ENCODE measurements around the gene MAN1C1.

The MAN1C1 gene

DNA sequence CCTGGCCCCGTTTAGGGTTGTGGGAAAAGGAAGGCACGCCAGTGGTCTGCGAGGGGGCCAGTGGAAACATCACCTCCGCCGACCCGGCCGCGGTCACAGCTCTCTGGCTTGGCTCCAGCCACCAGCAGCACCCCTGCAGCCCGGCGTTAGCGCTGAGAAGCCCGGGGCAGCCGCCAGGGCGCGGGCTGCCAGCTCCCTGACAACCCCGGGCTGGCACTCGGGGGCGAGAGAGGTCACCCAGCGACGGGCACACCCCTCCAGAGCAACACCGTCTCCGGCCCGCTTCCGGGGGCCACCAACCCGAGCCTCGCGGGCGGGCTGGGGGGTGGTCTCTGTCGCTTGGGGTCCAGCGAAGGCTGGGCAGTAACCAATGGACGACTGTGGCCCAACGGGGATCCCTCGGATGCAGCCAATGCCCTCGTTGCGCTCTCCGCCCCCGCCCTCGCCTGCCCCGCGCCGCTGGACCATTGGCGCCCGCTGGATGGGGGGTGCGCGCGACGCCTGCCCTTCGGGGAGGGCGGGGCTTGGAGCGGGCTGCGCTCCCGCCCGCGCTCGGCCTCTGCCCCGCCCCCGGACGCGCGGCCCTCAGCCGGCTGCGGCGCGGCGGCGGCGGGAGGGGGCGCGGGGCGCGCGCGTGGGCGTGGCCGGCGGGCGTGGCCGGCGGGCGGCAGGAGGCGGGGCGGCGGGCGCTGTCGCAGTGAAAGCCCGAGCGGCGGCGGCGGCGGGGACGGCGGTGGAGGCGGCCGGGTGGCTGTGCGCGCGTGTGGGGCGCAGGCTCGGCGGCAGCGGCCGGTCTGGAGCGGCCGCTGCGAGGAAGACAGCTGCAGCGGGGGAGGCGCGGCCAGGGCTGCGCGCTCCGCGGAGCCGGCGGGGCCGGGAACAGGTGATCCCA is at the start of gene MAN1C1:
Gene MAN1C1, plus strand, starts transcription at position 697 of the 892 bp plus-strand sequence. CDS start 1,007 bp downstream, outside the sequence.
- in situ Hi-C loops (cut with HindIII; ENCODE audit: low sequenced_read_pairs): no loop called here

GRCh38 chr1:25567710-25568089 is 48.9 kb upstream of the MAN1C1 start:
- in situ Hi-C loops (cut with HindIII; ENCODE audit: low sequenced_read_pairs): no loop called here

- in situ Hi-C loops (cut with HindIII; ENCODE audit: low sequenced_read_pairs): no loop called here
These were observed 48.3 kb upstream of the MAN1C1 start for GRCh38 chr1:25568090-25568833.

DNA sequence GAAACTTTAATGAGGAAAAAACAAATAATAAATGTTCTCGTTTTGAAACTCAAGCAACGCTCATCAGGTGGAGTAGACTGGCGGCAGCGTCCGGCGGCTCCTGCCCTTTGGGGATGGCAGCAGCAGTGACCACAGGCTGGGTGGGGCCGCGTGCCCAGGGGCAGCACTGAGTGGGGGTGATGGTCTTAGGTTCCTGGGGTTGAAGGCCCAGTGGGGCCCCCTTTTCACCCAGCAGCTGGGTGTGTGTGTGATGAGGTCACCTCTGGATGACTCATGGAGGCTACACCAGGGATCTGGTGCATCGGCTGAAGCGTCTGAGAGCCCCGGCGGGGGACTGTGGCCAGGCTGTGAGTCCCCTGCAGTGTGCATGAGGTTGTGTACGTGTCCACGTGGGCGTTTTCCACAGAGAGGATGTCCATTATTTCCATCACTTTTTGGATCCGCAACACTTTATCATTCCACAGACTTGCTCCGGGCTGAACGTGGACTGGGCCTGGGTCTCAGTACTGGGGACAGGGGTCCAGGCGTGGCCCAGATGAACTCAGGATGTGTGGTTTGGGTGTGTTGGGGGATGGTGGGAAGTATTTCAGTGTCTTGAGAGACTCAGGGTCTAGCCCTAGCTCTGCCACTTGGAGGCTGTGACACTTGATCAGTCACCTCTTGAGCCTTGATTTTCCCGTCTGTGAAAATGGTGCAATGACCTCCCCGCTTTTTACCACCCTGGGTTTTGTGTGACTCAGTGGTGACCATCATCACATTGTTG is 47.6 kb upstream of the MAN1C1 start:
- in situ Hi-C loops (cut with HindIII; ENCODE audit: low sequenced_read_pairs): no loop called here

GRCh38 chr1:25569597-25570396 is 46.8 kb upstream of the MAN1C1 start:
- in situ Hi-C loops (cut with HindIII; ENCODE audit: low sequenced_read_pairs): no loop called here

DNA sequence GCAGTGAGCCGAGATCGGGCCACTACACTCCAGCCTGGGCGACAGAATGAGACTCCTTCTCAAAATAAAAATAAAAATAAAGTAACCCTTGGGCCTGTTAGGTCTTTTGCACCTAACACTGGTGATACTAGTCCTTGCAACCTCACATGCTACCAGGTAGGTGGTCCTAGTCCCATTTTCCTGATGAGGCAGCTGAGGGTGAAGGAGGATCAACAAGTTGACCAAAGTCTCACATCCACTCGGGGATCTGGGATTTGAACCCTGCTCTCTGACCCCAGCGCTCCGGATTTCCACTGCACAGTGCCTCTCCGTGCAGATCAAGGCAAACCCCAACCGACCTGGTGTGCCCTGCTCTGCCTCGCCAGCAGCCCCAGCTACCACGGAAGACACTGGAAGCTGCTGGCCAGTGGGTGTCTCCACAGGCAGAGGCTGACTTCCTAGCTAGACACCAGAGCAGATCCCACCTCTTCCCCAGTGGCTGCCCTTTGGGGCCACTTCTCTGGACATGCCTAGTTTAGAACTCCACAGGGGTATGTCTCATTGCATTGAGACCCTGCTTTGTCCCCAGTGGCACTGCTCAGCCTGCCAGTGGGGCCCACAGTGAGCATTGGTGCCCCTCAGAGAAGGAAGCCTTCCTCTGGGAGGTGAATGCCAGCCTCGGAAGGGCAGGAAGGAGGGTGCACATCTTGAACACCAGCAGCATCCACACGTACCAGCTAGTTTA is 45.6 kb upstream of the MAN1C1 start:
- in situ Hi-C loops (cut with HindIII; ENCODE audit: low sequenced_read_pairs): no loop called here

DNA sequence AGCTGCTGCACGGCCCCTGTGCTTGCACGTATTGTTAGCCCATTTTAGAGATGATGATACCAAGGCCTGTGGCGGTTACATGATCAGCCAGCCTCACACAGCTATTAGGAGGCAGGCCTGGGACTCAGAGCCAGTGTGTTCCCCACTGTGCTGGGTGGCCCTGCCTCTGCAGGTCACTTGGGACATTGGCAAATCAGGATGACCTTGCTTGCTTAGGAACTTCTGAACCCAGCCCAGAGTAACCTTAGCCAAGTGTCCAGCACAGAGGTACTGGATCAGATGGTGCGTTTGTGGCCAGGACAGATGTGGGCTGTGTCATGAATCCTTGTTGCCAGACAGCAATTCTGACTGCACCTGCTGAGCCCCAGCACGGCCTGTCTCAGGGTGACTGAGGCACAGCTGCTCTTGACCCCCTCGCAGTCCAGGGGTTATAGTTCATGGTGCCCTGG is 45.0 kb upstream of the MAN1C1 start:
- in situ Hi-C loops (cut with HindIII; ENCODE audit: low sequenced_read_pairs): no loop called here

DNA sequence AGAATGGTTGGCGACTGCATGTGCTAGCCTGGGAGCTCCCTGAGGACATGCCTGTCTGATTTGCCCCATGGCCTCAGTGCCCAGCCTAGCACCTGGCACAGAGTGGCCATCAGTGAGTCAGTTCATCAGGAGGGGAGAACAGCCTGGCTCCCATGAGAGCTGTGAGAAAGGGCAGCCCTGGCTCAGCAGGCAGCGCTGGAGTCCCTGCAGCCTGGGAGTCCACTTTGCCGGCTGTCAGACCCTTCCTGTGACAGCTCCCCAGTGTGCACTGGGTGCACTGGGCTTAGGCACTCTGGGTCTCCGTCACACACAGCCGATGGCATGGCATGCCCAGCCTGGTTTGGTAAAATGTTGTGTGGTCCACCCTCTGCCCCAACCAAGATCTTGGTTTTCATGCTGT is 44.5 kb upstream of the MAN1C1 start:
- in situ Hi-C loops (cut with HindIII; ENCODE audit: low sequenced_read_pairs): no loop called here

DNA sequence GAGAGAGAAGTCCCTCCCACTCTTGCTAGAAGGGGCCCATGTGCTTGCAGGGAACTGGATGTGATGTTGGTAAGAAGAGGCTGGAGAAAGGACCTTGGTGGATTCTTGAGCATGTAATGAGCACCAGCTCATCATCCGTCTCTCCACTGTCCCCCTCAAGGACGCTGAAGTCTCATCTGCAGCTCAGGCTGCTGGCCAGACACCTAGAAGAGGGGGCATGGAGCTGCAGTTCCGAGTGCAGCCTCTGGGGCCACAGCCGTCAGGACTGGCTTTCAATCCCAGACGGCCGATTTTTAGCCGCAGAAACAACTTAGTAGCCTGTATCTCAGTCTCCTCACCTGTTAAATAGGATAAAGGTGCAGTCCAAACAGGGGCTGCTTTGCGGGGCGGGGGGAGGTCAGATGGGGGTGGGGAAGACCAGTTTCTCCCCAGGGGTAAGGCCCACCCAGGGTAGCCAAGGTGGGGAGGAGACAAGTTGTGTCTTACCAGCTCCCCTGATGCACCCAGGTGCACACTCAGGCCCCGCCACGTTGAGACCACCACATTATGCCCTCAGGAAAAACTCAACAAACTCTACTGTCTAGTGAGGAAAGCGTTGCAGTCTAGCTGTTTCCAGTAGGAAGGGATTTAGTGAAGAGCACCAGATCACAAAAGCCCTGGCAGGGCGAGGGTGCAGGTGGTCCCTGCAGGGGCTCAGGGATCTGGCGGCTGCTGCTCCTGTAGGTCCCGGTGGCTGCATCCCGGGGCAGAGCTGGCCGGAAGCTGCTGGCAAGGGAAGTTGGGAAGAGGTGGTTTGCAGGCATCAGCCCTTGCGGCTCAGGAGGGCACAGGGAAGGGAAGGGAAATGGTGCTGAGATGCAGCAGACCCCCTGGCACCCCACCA is 43.6 kb upstream of the MAN1C1 start:
- in situ Hi-C loops (cut with HindIII; ENCODE audit: low sequenced_read_pairs): no loop called here

DNA sequence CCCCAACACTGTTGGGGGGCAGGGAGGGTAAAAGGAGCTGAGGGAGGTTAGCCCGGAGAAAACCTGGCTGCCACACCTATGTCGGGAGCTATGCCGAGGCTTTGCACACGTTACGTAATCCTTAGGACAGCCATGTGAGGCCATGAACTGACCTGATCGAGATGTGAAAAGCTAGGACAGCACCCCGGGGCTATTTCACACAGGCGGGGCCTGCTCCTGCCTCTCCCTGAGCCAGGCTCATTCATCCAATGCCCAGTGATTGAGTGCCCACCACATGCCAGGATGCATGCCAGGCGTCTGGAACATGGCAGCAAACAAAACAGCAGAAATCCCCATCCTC is 43.0 kb upstream of the MAN1C1 start:
- in situ Hi-C loops (cut with HindIII; ENCODE audit: low sequenced_read_pairs): no loop called here

DNA sequence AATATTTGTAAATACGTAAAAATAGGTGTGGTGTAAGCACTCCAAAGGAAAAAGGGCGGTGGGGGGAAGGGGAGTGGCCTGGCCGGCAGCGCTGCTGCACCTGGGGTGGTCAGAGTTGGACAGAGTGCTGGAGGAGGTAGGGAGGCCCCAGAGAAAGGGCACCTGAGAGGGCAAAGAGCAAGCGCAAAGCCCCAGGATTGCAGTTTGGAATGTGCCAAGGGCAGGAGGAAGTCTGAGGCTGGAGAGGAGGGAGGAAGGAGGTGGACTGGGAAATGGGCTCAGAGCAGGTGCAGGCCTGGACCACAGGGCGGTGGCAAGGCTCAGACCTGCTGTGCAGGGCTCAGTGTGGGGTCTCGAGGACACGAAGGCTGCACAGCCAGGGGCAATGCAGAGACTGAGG is 42.6 kb upstream of the MAN1C1 start:
- in situ Hi-C loops (cut with HindIII; ENCODE audit: low sequenced_read_pairs): no loop called here

DNA sequence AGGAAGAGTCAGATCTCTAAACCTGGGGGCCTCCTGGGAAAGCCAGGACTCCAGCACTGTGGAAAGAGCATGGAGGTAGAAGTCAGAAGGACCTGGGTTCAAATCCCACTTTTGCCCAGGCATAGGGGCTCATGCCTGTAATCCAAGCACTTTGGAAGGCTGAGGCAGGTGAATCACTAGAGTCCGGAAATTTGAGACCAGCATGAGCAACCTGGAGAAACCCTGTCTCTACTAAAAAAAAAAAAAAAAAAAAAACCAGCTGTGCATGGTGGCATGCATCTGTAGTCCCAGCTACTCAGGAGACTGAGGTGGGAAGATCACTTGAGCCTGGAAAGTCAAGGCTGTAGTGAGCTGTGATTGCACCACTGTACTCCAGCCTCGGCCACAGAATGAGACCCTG is 41.4 kb upstream of the MAN1C1 start:
- in situ Hi-C loops (cut with HindIII; ENCODE audit: low sequenced_read_pairs): no loop called here

DNA sequence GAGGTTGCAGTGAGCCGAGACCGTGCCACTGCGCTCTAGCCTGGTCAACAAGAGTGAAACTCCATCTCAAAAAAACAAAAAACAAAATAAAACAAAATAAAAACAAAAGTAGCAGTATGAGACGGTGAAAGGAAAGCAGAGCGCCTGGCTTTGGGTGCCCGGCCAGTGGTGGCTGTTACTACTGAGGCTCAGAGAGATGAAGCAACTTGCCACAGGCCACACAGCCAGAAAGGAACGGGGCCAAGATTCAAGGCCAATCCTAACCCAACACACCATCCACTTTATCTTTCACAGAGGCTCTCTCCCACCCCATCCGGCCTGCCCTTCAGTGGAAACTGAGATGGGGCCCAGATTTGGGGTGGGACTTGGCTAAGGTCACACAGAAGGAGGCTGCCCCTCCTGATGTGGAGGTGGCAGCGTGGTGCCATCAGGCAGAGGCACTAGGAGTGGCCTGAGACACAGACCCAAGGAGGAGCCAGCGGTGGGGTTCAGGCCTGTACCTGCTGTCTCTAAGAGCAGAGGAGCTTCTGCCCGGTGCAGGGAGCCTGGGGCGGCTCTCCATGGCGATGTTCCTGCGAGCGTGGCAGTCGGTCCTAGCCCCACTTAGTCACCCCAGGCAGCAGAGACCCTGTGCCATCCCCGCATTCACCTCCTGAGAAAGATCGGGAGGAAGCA is 40.0 kb upstream of the MAN1C1 start:
- in situ Hi-C loops (cut with HindIII; ENCODE audit: low sequenced_read_pairs): no loop called here

DNA sequence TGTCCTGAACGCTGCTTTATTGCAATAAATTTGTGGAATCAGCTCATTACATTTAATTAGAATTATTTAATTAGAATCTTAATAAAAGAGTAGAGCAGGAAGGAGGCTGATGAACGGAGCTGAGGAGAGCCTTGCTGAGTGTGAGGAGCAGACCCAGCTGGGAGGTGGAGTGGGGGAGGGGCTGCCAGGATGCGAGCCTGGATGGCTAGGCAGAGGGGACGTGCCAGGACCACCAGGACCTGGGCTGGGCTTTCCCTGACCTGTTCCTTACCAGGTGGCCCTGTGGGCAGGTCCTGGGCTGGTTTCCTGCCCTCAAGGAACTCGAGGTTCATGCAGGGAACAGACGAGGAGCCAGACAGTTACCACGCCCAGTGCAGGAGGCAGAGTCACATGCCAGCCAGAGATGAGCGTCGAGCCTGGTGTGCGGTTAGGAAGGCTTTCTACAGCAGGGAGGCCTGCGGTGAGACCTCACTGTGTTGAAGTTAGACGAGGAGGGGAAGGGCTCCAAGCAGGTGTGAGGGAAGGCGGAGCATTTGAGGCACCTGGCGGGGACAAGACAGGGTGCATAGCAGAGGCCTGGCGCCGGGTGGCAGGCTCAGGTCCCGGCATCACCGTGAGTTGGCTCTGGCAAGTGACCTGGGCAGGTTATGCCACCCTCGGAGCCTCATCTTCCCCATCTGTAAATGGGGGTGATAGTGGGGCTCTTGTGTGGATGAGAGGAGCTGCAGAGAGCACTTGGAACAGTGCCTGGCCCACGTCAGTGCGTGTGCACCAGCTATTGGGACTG is 39.3 kb upstream of the MAN1C1 start:
- in situ Hi-C loops (cut with HindIII; ENCODE audit: low sequenced_read_pairs): no loop called here

DNA sequence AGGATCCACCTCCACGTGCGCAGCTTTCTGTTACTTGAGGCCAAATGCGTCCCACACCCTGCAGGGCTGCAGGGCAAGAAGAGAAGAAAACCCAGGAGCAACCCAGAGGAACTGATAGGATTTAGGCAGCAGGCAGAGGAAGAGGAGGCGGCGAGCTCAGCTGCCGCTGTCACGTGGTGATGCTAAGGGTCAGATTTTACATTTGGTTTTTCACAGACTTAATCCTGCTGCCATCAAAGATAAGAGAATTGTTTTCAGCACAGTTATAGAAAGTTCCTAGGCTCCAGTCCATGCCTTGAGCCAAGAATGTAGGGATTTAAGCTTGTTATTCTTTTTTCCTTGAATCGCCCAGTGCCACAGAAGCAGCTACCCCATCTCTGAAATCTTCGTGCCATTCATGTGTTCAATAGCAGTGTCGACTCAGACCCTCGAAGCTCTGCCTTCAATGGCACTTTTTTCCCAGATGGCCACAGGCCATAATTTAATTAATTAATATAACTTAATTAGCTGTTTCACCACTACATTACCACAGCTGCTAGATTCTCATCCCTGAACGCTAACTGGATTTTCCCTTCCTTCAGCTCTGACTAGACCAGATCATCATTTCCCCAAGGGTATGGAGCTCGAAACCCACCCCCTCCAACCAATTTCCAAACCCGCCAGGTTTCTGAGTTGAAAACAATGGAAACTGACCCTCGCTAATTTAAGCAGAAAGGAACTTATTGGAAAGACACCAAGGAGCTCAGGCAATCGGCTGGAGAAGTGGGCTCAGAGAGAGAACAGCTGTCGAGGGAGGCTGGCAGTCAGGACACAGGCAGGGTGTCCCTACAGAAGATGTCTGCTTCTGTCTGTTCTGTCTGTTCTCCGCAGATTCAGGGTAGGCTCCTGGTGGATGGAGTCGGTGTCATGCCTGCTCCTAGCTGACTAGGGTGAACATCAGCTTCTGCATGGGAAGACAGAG is 37.0 kb upstream of the MAN1C1 start:
- in situ Hi-C loops (cut with HindIII; ENCODE audit: low sequenced_read_pairs): no loop called here

DNA sequence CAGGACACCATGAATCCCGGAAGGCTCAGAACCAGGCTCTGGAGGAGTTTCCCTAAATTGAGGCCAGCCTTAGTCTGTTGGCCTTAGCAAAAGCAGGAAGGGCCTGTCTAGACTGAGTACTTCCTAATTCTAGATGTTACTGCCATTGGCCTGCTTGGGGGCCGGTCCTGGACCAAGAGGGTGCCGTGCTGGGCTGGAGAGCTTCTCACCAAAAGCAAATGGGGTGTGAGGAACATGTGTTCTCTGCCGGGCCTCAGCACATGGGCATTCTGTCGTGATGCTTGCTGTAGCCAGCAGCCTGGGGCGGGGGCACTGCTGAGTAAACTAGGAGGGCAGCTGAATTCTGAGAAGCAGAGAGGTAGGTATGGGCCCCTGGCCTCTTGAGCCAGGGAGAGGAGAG is 35.7 kb upstream of the MAN1C1 start:
- in situ Hi-C loops (cut with HindIII; ENCODE audit: low sequenced_read_pairs): no loop called here

- in situ Hi-C loops (cut with HindIII; ENCODE audit: low sequenced_read_pairs): no loop called here
These were observed 34.8 kb upstream of the MAN1C1 start for GRCh38 chr1:25581764-25582163.
